Prostate gland (tissue), 2 donors: ENCODE data around the gene RBKS.

Source experiments
- POLR2A ChIP-seq: fragments of 450-650 bp; IDR thresholded peaks from one replicate; pipeline ENCODE4 v1.6.1; 2016; ENCODE audit warnings: antibody characterized with exemption, mild to moderate bottlenecking
- TF ChIP-seq, protein P1 (sequence below), 4 experiments: fragments of 200-600 bp in 2 of 4; fragments of 450-650 bp in 2 of 4; sonication (generic) in 2 of 4; IDR thresholded peaks; 1 replicate in 3 of 4; 2 replicates in 1 of 4; pipeline ENCODE4 v1.5.1; 2016 to 2019; ENCODE audit warnings: antibody characterized with exemption in 4 of 4, mild to moderate bottlenecking in 2 of 4, moderate library complexity in 2 of 4

DNA sequence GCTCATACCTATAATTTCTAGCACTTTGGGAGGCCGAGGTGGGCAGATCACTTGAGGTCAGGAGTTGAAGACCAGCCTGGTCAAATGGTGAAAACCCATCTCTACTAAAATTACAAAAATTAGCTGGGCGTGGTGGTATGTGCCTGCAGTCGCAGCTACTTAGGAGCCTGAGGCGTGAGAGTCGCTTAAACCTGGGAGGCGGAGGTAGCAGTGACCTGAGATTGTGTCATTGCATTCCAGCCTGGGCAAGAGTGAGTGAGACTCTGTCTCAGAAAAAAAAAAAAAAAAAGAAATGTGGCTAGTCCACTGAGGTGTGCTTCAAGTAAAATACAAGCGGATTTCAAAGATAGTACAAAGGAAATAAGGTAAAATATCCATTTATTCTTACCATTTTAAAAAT lies 46.2 kb downstream of the RBKS start:
- no peak for TF ChIP-seq POLR2A
- TF ChIP-seq, protein P1, sequence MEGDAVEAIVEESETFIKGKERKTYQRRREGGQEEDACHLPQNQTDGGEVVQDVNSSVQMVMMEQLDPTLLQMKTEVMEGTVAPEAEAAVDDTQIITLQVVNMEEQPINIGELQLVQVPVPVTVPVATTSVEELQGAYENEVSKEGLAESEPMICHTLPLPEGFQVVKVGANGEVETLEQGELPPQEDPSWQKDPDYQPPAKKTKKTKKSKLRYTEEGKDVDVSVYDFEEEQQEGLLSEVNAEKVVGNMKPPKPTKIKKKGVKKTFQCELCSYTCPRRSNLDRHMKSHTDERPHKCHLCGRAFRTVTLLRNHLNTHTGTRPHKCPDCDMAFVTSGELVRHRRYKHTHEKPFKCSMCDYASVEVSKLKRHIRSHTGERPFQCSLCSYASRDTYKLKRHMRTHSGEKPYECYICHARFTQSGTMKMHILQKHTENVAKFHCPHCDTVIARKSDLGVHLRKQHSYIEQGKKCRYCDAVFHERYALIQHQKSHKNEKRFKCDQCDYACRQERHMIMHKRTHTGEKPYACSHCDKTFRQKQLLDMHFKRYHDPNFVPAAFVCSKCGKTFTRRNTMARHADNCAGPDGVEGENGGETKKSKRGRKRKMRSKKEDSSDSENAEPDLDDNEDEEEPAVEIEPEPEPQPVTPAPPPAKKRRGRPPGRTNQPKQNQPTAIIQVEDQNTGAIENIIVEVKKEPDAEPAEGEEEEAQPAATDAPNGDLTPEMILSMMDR (IDR thresholded peaks at IDR 0.05), result no peak
